Prostate gland (tissue), 2 donors: ENCODE results near the gene VSTM2B. TPM values are rescaled to one million over a fixed set of nuclear protein-coding genes. Genes with fewer than 3 reads are reported as not detected.

Experiments used
- DNase-seq: peaks from one replicate; pipeline ENCODE4 v3.0.0-alpha.2; 2019; ENCODE audit warnings: low spot score
- H3K27ac ChIP-seq, 2 donors: fragments of 200-600 bp; sonication (generic); 2 replicates each; pipeline ENCODE4 v1.5.1; 2017 to 2019
- H3K27me3 ChIP-seq: fragments of 200-600 bp; sonication (generic); replicated peaks from 2 replicates; pipeline ENCODE4 v1.5.1; 2019; ENCODE audit not compliant: insufficient read depth
- H3K36me3 ChIP-seq, 2 donors: fragments of 200-600 bp; sonication (generic); 1 replicate in 1 of 2; 2 replicates in 1 of 2; pipeline versions ENCODE4 v1.5.1 to v1.8.1; 2017 to 2019
- H3K4me1 ChIP-seq: fragments of 200-600 bp; sonication (generic); replicated peaks from 2 replicates; pipeline ENCODE4 v1.5.1; 2019
- H3K4me3 ChIP-seq, 2 donors: fragments of 200-600 bp; sonication (generic); 2 replicates each; pipeline ENCODE4 v1.5.1; 2017 to 2019
- H3K9me3 ChIP-seq: fragments of 200-600 bp; sonication (generic); 2 replicates; pipeline ENCODE4 v1.5.1; 2017
- CTCF ChIP-seq, 4 experiments: fragments of 200-600 bp in 2 of 4; fragments of 450-650 bp in 2 of 4; sonication (generic) in 2 of 4; IDR thresholded peaks; 1 replicate in 3 of 4; 2 replicates in 1 of 4; pipeline ENCODE4 v1.5.1; 2016 to 2019; ENCODE audit warnings: antibody characterized with exemption in 4 of 4, mild to moderate bottlenecking in 2 of 4, moderate library complexity in 2 of 4
- POLR2A ChIP-seq: fragments of 450-650 bp; IDR thresholded peaks from one replicate; pipeline ENCODE4 v1.6.1; 2016; ENCODE audit warnings: antibody characterized with exemption, mild to moderate bottlenecking
- POLR2AphosphoS5 ChIP-seq: sonication (generic); formaldehyde crosslinking; IDR thresholded peaks from one replicate; pipeline ENCODE4 v1.6.1; 2017; ENCODE audit warnings: antibody characterized with exemption
- WGBS: methylation state at CpG from one replicate; pipeline ENCODE4 v1.1.5; 2018; 5-methylcytosine and 5-hydroxymethylcytosine counted together
- intact Hi-C: fragments of 100-400 bp; cut with DNase I; formaldehyde crosslinking; loops from one replicate; pipeline ENCODE4 v1.14.2; 2022
- total RNA-seq, 2 donors: library from RNA; depleted of rRNA; stranded (reverse); fragments of >200 nt; gene quantifications; one replicate each; pipeline ENCODE4 v1.1.0, GENCODE V29; 2016

VSTM2B gene
- total RNA-seq, 2 donors from 2014 or later = not detected

GRCh38 chr19:29612801-29613595 is 87.2 kb downstream of the VSTM2B start:
- no peak overlapping the region for H3K27ac ChIP-seq
- no peaks in the 10 kb centered on the region for H3K9me3 ChIP-seq
- no peaks in the 10 kb centered on the region for H3K4me1 ChIP-seq
- 92% methylated on average over 21 of the region's 21 CpGs for WGBS
- DNase-seq = no peak
- intact Hi-C loops = loop anchor here (5.0 kb wide), 1 partner anchor 49 kb away; no protein-coding TSS in a partner anchor
- TF ChIP-seq POLR2AphosphoS5 (no peak), POLR2A (no peak), CTCF (IDR thresholded peaks at IDR 0.05) (no peak)
- H3K4me3 ChIP-seq = no peak overlapping the region
- peaks cover 7 to 30% of the 10 kb centered on the region in 2 donors for H3K36me3 ChIP-seq
- H3K27me3 ChIP-seq = no peaks in the 10 kb centered on the region

- Histone ChIP-seq H3K4me3 (no peak overlapping the region), H3K36me3 (peaks cover 7 to 30% of the 10 kb centered on the region in 2 donors), H3K27me3 (no peaks in the 10 kb centered on the region), H3K4me1 (no peaks in the 10 kb centered on the region), H3K27ac (no peak overlapping the region), H3K9me3 (no peaks in the 10 kb centered on the region)
- no peak for DNase-seq
- intact Hi-C loops = loop anchor here (5.0 kb wide), 1 partner anchor 48 kb away; no protein-coding TSS in a partner anchor
- no peak for TF ChIP-seq POLR2A
- TF ChIP-seq POLR2AphosphoS5 = no peak
- no peak for TF ChIP-seq CTCF (IDR thresholded peaks at IDR 0.05)
- 88% methylated on average over 7 of the region's 7 CpGs for WGBS
Observed at GRCh38 chr19:29614046-29614445, 88.3 kb downstream of the VSTM2B start.

Other genes starting within 250 kb of the VSTM2B start
- gene POP4, start 80.3 kb downstream of the VSTM2B start, total RNA-seq = 10 to 100 TPM; 62.1 to 94.2 TPM
- 10 to 100 TPM; 64.3 to 64.4 TPM for gene PLEKHF1, start 139.5 kb downstream of the VSTM2B start, total RNA-seq
- gene C19orf12, start 189.3 kb downstream of the VSTM2B start, total RNA-seq = 10 to 100 TPM; 27.9 to 42.4 TPM